Activated T-cell treated with anti-CD3 and anti-CD28 coated beads for 1 hour (primary cell): Measurements from ENCODE around the gene CEP170B.

Source experiments
- DNase-seq: peaks from one replicate; pipeline ENCODE4 v3.0.0-alpha.2; 2020; ENCODE audit warnings: low read depth

CEP170B gene

DNA sequence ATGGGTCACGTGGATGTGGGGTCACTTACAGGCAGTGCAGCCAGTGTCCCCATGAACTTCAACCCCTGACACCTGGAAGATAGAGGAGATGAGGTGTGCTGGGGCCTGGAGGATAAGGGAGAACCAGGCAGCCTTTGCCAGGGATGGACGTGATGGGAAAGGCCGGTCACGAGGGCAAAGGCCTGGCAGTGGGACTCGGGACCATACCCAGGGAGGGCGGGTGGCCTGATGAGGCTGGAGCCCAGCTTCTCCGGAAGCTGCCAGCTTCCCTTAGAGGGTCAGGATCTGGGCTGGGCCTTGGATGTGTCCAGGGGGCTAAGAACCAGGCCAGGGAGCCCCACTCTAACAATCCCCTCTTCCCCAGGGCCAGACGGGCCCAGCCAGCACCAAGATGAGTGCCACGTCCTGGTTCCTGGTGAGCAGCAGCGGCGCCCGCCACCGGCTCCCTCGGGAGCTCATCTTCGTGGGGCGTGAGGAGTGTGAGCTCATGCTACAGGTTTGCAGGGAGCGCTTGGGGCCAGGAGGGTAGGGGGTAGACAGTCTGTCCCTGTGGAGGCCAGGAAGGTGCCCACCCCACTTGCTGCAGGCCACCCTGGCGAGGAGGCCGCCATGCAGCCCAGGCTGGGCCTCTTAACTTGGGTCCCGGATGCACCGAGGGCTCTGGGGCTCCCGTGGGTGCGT lies 3.1 kb downstream of the CEP170B start:
- DNase-seq, result no peak

DNA sequence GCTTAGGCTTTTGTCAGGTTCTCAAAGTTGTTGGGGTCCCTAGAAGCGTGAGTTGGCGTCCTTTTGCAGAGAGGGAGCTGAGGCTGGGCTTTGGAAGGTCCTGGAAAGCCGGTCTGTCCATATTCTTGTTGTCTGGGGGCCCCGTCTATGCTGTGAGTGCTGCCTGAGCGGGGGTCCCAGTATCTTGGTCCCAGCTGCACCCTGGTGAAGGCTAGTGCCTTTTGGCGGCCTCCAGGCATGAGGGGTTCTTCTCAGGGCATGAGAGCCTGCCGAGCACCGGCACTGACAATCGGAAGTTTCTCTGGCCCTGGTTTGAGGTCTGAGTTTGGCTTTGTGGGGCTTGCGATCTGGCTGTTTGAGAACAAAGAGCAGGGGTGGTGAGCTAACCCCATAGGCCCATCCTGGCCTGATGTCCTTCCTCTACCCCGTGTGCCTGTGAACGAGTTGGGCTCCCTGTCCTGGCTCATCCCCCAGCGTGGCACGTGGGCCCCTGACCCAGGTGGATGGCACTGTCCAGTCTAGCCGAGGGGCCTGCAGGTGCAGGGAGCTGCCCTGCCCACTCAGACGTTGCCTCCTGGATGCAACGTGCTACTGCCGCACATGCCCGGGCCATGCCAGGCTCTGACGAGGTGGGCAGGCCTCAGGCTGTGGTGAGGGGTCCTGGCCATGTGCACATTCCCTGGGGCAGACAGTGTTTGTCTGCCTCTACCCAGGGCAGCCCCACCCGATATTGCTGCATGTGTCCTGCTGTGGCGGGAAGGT lies 3.9 kb downstream of the CEP170B start:
- no peak for DNase-seq

DNA sequence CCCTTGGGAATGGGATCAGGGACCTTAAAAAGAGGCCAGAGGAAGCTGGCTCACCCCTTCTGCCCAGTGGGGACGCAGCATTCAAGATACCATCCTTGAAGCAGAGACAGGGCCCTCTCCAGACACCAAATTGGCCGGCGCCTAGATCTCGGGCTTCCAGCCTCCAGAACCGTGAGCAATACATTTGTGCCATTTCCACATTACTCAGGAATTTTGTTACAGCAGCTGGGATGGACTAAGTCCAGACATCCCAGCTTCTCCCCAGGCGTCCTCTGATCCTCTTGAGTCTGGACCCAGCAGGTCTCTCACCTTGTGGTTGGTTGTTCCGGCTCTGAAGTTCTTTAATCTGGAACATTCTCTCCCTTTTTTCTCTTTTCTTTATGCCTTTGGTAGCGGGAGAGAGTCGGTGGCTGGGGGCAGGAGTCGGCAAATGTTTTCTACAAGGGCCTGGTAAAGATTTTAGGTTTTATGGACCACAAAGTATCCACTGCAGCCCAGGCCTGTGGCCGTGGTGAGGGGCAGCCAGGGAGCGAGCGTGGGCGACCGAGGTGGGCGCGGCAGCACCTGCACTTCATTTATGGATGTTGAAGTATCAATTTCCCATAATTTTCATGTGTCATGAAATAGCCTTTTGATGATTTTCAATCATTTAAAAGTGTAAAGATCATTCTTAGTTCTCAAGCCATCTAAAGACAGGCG lies 4.8 kb downstream of the CEP170B start:
- no peak for DNase-seq

DNA sequence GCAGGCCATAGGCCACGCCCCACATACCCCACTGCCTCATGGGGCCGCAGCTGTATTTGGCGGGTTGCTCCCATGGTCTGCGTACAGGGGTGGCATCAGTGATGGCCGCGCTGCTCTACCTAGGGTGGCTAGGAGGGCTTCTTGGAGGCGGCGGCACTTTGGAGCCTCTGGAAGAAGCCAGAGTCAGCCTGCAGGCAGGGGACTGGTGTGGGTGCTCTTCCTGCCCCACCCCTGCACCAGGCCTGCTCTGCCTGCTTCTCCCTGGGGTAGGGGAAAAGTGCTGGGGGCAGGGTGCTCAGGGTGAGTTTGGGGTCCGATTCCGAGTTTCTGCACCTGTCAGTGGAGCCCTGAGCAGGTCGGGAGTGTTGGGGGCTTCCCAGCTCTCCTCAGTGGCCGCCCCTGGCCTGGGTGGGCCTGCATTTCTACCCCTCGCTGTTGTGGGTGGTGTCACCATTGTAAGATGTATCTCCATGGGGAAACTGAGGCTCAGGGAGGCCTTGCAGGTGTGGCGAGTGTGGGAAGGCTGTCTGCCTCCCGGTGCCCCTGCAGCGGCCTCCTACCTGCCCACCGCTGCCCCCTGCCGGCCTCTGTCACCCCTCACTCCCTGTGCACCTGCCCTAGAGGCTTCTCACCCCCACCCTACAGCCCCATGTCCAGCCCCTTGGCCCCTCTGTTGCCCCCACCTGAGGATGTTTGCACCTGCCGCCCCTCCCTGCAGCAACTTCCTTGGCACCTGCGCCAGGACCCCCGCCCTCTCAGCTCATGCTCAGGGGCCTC lies 5.5 kb downstream of the CEP170B start:
- peak; percentile 48 for DNase-seq

DNA sequence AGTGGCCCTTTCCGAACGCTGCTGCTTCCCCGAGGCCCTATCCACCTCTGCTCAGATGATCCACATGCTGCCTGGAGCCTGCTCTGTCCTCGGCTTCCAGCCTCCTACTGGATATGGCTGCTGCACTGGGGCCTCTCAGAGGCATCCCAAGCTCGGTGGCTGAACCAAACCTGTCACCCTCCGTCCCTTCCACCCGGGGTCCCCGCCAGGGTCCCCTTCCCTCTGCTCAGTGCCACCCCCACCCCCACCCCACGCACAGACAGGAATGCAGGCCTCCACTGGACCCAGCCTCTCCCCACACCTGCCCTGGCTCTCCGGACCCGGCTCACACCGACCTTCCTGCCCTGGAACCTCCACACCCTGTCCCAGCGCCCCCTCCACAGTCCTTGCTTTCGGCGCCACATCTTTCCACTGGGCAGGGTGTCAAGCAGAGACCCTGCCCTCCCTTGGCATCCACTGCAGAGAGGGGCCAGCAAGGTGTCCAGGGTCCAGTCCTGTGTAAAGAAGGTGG lies 6.1 kb downstream of the CEP170B start:
- DNase-seq, result no peak

DNA sequence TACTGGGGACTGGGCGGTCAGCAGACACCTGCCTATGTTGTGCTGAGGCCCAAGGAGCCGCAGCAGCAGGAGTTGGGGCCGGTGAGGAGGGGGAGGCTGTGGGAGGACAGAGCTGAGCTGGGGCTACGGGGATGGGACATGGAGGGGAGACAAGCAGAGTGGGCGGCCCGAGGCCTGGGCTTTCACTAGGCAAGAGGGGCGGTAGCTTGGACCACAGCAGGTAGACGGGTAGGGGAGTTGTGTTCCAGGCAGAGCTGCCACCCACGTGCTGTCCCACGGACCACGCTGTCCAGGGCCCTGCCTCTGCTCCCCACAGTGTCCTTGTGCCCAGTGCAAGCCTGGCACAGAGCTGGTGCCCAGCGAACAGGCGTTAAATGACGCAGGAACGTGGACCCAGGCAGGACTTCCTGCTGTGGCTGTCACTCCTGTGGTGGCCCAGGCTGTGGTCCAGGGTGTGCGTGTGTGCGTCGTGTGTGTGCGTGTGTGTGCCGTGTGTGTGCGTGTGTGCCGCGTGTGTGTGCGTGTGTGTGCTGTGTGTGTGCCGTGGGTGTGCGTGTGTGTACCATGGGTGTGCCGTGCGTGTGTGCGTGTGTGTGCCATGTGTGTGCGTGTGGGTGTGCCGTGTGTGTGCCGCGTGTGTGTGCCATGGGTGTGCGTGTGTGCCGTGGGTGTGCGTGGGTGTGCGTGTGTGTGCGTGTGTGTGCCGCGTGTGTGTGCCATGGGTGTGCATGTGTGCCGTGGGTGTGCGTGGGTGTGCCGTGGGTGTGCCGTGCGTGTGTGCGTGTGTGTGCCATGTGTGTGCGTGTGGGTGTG lies 6.8 kb downstream of the CEP170B start:
- DNase-seq, result no peak

DNA sequence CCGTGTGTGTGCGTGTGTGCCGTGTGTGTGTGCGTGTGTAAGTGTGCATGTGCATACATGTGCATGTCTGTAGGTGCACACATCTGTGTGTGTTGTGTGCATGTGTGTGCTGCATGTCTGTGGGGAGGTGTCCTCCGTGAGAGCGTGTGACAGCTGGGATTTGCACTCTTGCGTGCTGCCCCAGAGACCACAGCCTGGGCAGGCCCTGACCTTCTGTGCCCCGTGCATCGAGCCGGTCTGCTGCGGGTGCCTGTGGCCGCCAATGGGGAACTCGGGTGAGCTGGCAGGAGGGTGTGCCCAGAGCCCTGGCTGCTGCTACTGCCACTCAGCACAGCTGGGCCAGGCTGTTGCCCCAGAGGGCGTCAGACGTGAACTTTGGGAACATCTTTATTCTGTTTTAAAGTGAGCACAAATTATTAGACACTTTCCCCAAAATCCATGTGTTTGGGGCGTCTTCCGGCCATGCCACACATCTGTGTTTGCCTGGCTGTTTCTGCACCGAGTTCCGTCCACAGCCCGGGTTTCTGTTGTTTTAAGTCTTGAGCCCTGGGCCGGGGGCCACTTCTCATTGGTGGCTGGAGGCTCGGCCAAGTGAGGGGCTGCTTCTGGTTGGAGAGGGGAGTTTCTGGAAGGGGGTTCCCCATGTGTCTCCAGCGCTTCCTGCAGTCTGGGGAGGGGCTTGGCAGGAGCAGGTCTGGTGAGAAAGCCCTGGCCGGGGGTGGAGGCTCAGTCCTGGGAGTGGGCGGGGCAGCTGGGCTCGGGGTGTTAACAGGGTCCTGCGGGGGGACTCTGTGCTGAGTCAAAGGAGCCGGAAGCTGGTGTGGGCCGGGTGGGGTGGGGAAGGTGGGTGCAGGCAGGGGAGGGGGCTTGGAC lies 7.6 kb downstream of the CEP170B start:
- no peak for DNase-seq

DNA sequence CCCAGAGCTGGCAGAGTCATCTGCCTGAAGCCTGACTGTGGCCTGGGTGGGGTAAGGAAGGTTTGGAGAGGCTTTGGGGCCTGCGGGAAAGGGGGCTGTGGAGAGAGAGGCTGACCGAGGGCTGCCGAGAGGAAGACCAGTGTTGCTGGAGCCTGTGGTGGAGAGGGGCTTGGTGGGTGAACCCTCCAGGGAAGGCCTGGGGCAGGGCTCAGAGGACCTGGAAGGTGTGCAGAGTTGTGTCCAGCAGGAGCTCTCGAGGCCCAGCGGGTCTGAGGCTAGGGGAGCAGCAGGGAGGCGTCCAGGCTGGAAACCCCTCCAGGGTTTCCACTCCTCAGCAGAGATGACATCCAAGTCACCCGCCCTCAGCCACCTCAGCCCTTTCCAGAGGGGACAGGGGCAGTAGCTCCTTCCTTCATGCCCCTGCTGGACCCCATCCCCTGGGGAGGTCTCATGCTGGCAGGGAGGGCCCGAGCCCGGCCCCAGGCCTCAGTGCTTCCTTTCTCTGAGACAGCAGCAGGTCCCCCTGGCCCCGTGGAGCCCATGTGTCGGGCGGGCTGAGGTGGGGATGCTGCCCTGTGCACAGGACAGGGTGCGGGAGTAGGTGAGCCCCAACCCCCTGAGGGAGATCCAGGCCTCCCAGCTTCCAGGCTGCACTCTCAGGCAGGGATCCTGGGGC lies 8.4 kb downstream of the CEP170B start:
- no peak for DNase-seq

DNA sequence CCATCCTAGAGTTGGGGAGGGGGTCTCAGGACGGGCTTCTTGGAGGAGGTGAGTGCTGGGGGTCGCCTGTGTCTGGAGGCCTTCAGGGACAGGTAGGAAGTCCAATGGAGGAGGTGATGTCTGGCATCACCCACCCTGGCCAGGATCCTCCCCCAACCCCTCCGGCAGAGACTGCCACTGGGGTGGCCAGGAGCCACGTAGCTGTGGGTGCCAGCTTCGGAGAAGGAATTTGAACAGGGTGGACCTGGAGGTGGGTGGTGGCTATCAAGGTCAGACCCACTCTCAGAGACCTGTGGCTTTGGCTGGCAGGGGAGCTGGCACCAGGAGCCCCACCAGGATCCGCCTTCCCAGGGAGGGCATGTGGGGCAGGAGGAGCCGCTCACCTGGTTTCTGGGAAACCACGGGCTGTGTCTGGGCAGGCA lies 9.1 kb downstream of the CEP170B start:
- no peak for DNase-seq

DNA sequence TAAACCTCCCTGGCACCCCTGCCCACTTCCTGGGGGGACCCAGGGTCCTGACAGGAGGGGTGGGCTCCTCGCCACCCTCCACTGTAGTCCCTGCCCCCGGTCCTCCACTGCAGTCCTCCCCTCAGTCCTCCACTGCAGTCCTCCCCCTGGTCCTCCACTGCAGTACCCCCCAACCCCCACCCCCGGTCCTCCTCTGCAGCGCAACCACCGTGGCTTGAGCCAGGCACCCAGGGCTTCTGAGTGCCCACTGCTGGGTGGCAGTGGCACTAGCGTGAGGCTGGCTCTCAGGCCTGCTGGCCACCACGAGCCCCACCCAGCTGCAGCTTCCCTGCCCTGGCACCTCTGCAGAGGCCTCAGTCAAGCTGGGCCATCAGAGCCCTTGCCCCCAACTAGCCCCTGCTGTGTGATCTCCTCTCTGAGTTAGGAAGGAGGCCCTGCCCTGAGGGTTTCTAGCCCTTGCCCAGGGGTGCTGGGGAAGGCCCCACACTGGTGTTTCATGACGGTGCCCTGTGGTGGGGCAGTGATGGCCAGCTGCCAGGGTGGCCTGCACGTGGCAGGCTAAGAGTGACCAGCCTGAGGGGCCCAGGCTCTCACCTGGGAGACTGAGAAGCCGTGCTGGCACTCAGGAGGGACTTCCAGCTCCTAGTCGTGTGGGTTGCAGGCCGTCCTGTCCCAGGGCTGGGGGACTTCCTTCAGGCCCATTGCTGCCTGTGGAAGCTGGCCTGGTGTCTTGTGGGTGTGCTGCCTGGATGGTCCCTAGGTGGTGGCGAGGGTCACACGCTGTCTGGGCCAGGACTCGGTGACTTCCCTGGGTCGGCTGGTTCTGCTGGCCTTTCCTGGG lies 9.7 kb downstream of the CEP170B start:
- DNase-seq, result no peak

DNA sequence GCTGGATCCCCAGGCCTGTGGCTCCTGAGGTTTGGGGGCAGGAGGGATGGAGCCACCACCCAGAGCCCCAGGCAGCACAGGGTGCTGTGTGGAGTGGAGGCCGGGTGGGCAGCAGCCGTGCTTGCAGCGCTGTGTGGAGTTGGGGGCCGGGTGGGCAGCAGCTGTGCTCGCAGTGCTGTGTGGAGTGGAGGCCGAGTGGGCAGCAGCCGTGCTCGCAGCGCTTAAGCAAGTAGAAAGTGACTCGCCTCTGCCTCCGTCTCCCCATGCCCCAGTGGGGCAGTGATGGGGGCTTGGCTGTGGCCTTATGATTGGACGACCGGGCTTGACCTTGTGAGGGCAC lies 10.3 kb downstream of the CEP170B start:
- no peak for DNase-seq

DNA sequence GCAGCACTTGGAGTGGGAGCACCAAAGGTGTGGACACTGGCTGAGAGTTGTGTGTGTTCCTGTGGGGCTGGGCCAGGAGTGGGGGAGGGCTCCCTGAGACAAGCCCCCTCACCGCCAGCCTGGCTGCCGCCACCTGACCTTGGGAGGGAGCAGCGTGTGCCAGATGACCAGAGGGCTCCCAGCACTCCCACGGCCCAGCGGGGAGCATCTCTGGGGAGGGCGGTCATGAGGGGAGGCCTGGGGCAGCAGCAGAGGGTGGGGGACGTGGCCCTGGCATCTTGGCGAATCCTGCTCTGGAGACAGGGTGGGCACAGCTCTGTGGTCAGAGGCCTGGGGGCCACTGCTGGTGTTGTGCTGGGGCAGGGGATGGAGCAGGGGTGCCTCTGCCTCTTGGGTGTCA lies 10.7 kb downstream of the CEP170B start:
- no peak for DNase-seq

DNA sequence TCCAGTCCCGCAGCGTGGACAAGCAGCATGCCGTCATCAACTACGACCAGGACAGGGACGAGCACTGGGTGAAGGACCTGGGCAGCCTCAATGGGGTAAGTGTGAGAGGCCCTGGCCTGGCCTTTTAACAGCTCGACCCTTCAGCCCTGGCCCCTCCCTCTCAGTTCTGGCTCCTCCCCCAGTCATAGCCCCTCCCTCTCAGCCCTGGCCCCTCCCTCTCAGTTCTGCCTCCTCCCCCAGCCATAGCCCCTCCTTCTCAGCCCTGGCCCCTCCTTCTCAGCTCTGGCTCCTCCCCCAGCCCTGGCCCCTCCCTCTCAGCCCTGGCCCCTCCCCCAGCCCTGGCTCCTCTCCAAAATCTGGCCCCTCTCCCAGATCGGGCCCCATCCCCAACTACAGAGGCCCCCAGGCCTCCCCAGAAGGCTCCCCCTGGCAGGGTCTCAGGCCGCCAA lies 11.2 kb downstream of the CEP170B start:
- DNase-seq, result no peak

DNA sequence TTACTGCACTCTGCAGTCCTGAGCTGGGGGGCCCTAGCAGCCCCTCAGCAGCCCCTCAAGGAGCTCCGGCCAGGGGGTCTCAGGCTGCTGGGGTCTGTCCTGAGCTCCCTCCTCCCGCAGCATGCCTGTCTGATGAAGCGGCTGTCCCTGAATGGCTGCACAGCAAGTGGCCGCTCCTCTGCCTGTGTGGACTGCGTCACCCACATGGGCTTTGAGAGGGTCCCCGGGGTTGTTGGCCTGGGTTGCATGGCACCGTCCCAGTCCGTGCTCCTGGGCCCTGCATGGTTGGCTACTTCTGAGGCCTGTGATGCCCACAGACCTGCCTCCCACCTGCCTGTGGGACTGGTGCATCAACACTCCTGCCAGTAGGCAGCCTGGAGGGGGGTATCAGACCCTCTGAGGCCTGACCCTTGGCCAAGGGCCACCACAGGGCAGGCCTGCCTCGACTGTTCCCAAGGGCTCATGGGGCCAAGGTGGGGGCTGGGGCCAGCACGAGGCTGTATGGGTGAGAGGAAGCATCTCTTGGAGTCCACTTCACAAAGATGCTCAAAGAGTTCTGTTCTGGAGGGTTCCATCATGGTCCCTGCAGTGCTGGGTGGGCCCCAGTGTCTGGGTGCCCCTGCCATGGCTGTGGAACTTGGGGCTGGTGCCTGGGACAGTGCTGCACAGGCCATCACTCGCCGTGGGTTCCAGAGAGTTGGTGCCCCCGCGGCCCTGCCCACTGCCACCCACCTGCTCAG lies 12.2 kb downstream of the CEP170B start:
- DNase-seq, result no peak

DNA sequence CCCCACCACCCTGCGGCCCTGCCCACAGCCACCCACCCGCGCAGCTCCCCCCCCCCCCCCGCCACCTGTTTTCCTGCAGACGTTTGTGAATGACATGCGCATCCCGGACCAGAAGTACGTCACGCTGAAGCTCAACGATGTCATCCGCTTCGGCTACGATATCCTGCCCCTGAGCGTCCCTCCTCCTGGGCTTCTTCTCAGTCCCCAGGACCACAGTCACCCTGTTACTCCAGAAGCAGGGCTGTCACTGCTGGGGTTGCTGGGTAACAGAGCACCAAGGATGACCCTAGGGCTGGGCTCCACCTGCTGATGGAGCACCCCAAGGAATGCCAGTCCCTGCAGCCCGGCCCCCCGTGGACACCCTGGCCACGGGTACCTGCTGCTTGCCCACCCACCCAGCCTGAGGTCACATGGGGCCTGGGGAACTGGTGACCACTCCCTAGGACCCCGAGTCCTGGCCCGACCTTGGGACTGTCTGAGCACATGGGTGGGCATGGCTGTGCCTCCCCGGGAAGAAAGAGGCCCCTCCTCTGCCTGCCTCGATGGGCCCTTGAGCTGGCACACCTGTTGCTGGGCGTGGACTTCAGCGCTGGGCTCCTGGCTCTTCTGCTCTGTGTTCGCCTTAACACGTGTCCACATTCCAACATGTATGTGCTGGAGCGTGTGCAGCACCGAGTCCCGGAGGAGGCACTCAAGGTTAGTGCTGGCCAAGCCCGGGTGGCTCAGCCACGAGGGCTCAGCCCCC lies 12.9 kb downstream of the CEP170B start:
- no peak for DNase-seq

DNA sequence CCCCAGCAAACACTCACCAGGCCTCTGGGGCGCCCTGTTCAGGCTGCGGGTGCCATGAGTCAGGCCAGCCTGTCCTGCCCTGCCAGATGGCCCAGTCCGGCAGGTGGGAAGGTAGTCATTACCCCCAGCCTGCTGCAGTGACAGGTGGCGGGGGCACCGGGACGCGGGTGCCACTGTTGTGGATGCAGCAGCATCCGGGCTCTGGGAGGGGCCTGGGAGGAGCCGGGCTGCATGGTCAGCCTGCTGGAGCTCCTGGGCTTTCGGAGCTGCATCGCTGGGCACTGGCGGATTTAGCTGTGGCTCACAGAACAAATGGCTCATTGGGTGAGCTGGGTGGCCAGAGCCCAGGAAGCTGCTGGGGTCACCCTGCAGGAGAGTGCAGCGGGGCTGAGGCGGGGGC lies 13.5 kb downstream of the CEP170B start:
- DNase-seq, result no peak

DNA sequence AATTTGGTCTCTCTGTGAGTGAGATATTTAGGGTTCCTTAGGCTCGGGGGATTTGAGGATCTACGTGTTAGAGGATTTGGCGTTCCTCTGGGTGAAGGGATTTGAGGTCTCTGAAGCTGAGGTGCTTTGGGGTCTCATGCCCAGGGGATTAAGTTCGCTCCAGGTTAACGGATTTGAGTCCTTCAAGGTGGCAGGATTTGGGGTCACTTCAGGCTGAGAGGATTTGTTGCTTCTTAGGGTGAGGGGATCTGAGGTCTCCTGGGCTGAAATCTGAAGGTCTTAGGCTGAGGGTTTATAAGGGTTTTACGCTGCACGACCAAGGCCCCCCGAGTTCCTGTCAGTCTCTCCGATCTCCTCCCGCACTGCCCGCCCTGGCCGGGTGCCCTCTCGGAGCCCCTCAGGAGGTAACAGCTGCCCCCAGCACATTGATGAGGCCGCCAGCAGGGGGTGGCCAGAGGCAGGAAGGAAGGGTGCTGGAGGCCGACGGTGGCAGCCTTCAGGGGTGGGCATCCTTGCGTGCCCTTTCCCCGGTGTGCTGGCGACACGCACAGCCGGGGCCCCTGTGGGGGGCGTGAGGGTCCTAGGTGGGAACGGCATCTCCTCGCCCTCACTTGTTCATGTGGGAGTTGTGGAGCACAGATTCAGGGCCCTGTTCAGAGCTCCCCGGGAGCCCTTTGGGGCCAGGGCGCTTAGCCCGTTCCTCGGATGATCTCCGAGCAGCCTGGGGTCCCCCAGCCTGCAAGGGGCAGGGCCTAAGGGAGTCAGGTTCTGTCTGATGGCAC lies 14.3 kb downstream of the CEP170B start:
- no peak for DNase-seq
